Gastrocnemius medialis (tissue), 4 donors: ENCODE results near the gene ALKAL2.

Experiments
- POLR2A ChIP-seq, 2 donors: fragments of 450-650 bp; IDR thresholded peaks; one replicate each; pipeline ENCODE4 v1.6.1; 2017; ENCODE audit warnings: antibody characterized with exemption in 2 of 2, mild to moderate bottlenecking in 2 of 2, moderate library complexity in 2 of 2
- TF ChIP-seq, protein P1 (sequence below), 5 experiments: fragments of 450-650 bp in 3 of 5; fragments of 200-600 bp in 2 of 5; sonication (generic) in 2 of 5; IDR thresholded peaks in 4 of 5; conservative IDR thresholded peaks in 1 of 5; 1 replicate in 4 of 5; 2 replicates in 1 of 5; pipeline ENCODE4 v1.5.1; 2016 to 2019; ENCODE audit warnings: antibody characterized with exemption in 5 of 5, mild to moderate bottlenecking in 3 of 5, moderate library complexity in 3 of 5

DNA sequence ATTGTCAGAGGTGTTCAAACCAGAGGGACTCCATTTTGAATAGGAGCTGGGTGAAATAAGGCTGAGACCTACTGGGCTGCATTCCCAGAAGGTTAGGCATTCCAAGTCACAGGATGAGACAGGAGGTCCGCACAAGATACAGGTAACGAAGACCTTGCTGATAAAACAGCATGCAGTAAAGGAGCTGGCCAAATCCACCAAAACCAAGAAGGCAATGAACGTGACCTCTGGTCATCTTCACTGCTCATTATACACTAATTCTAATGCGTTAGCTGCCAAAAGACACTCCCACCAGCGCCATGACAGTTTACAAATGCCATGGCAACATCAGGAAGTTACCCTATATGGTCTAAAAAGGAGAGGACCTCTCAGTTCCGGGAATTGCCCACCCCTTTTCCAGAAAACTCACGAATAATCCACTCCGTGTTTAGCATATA, 34.7 kb downstream of the ALKAL2 start:
- TF ChIP-seq, protein P1, sequence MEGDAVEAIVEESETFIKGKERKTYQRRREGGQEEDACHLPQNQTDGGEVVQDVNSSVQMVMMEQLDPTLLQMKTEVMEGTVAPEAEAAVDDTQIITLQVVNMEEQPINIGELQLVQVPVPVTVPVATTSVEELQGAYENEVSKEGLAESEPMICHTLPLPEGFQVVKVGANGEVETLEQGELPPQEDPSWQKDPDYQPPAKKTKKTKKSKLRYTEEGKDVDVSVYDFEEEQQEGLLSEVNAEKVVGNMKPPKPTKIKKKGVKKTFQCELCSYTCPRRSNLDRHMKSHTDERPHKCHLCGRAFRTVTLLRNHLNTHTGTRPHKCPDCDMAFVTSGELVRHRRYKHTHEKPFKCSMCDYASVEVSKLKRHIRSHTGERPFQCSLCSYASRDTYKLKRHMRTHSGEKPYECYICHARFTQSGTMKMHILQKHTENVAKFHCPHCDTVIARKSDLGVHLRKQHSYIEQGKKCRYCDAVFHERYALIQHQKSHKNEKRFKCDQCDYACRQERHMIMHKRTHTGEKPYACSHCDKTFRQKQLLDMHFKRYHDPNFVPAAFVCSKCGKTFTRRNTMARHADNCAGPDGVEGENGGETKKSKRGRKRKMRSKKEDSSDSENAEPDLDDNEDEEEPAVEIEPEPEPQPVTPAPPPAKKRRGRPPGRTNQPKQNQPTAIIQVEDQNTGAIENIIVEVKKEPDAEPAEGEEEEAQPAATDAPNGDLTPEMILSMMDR (IDR thresholded peaks at IDR 0.05 in 4 of 5, conservative IDR thresholded peaks at IDR 0.05 in 1 of 5): no peak
- no peak for TF ChIP-seq POLR2A (IDR thresholded peaks at IDR 0.05)
